Stimulated activated CD8-positive, alpha-beta memory T cell treated with anti-CD3 and anti-CD28 coated beads, Interleukin-12 subunit alpha, Interleukin-12 subunit beta, amount 100 ng/mL, for 4 hours (primary cell): ENCODE results near the gene MAFG.
"Not testable (repeated sequence)": the region's sequence is repeated elsewhere in the genome, so short reads cannot be mapped to it uniquely, and the experiment has no call there.

Experiments used
- DNase-seq: peaks from one replicate; pipeline ENCODE4 v3.0.0-alpha.2; 2020; ENCODE audit warnings: low read depth

Gene MAFG

GRCh38 chr17:81923302-81924260 is 4.0 kb downstream of the MAFG start:
- no peak for DNase-seq

- no peak for DNase-seq
Measured at GRCh38 chr17:81922566-81923301, 4.8 kb downstream of the MAFG start.

- no peak for DNase-seq
Measured at GRCh38 chr17:81921996-81922565, 5.5 kb downstream of the MAFG start.

GRCh38 chr17:81921537-81921862 is 6.0 kb downstream of the MAFG start:
- DNase-seq, result no peak

GRCh38 chr17:81920612-81921536 is 6.7 kb downstream of the MAFG start:
- no peak for DNase-seq

- no peak for DNase-seq
Measured at GRCh38 chr17:81918832-81919545, 8.5 kb downstream of the MAFG start.

GRCh38 chr17:81918333-81918669 is 9.2 kb downstream of the MAFG start:
- not testable (repeated sequence) for DNase-seq

- peak; percentile 74 for DNase-seq
Measured at GRCh38 chr17:81917565-81918332, 9.8 kb downstream of the MAFG start, which contains the start of gene SIRT7. SIRT7 (minus strand) TSS chr17:81918176; CDS start chr17:81918131, 45 bp downstream.

GRCh38 chr17:81916234-81917001 is 11.1 kb downstream of the MAFG start:
- DNase-seq, result no peak

- no peak for DNase-seq
Measured at GRCh38 chr17:81915331-81915730, 12.2 kb downstream of the MAFG start.

GRCh38 chr17:81914103-81914850 is 13.3 kb downstream of the MAFG start:
- no peak for DNase-seq

- no peak for DNase-seq
Measured at GRCh38 chr17:81913394-81914102, 14.0 kb downstream of the MAFG start.

- DNase-seq, result no peak
Measured at GRCh38 chr17:81912441-81913309, 14.9 kb downstream of the MAFG start.

GRCh38 chr17:81911969-81912368 is 15.6 kb downstream of the MAFG start:
- DNase-seq, result no peak

GRCh38 chr17:81911277-81911961 is 16.1 kb downstream of the MAFG start, which contains the start of gene PCYT2:
PCYT2 (minus strand) TSS chr17:81911399; CDS start chr17:81911355, 44 bp downstream.
- peak; percentile 86 for DNase-seq

- no peak for DNase-seq
Measured at GRCh38 chr17:81910840-81911276, 16.7 kb downstream of the MAFG start.
